OCI-LY3 (cell line): ENCODE results near the gene UNC13C.
A peak's percentile ranks its signal among the peaks of the same experiment; 100 is the strongest.

Experiments
- H2AFZ ChIP-seq: fragments of 200-600, 300-600 bp; shearing (Covaris generic); 2 replicates; pipeline ENCODE4 v1.6.0; 2014; ENCODE audit warnings: antibody characterized with exemption, low read depth, low read length
- H3K27ac ChIP-seq: fragments of 200-600, 300-600 bp; sonication (generic); 2 replicates; pipeline ENCODE4 v1.5.1; 2014; ENCODE audit warnings: mild to moderate bottlenecking, low read length, moderate library complexity, mixed read lengths
- H3K27me3 ChIP-seq: fragments of 200-600, 300-600 bp; sonication (generic); 2 replicates; pipeline ENCODE4 v1.6.1; 2014; ENCODE audit warnings: low read depth, low read length, mixed read lengths
- H3K36me3 ChIP-seq: fragments of 200-600, 300-600 bp; sonication (generic); replicated peaks from 2 replicates; pipeline ENCODE3; 2014; ENCODE audit warnings: low read depth, low read length, mixed read lengths
- H3K4me1 ChIP-seq: fragments of 300-600, 200-600 bp; sonication (generic); 2 replicates; pipeline ENCODE4 v1.6.1; 2014; ENCODE audit warnings: low read length, mixed read lengths
- H3K4me2 ChIP-seq: fragments of 200-600, 300-600 bp; sonication (generic); 2 replicates; pipeline ENCODE4 v1.6.1; 2014; ENCODE audit warnings: low read length, mixed read lengths
- H3K4me3 ChIP-seq: fragments of 300-600, 200-600 bp; sonication (generic); 2 replicates; pipeline ENCODE4 v1.5.1; 2014; ENCODE audit warnings: antibody characterized with exemption, mild to moderate bottlenecking, low read length, moderate library complexity
- H3K79me2 ChIP-seq: fragments of 300-600, 200-600 bp; shearing (Covaris generic); 2 replicates; pipeline ENCODE4 v1.6.1; 2014; ENCODE audit warnings: mild to moderate bottlenecking, low read length, mixed read lengths
- H3K9ac ChIP-seq: fragments of 300-600, 200-600 bp; shearing (Covaris generic); 2 replicates; pipeline ENCODE4 v1.6.0; 2014; ENCODE audit warnings: mild to moderate bottlenecking, low read length, moderate library complexity
- H3K9me3 ChIP-seq: fragments of 200-600, 300-600 bp; shearing (Covaris generic); 2 replicates; pipeline ENCODE4 v1.6.1; 2014; ENCODE audit warnings: low read length, mixed read lengths; ENCODE audit not compliant: insufficient read depth
- H4K20me1 ChIP-seq: fragments of 200-600, 300-600 bp; sonication (generic); 2 replicates; pipeline ENCODE4 v1.6.1; 2016; ENCODE audit warnings: low read length, mixed read lengths; ENCODE audit not compliant: insufficient read depth
- EZH2phosphoT487 ChIP-seq: fragments of 200-600 bp; shearing (Covaris generic); IDR thresholded peaks from 2 replicates; pipeline ENCODE4 v1.6.1; 2018; ENCODE audit warnings: antibody characterized with exemption, mixed run types, low read depth
- TF ChIP-seq, protein P1 (sequence below): fragments of 200-600, 300-600 bp; sonication (generic); IDR thresholded peaks from 2 replicates; pipeline ENCODE4 v1.5.1; 2014; ENCODE audit warnings: antibody characterized with exemption, low read length, low read depth

Gene UNC13C

DNA sequence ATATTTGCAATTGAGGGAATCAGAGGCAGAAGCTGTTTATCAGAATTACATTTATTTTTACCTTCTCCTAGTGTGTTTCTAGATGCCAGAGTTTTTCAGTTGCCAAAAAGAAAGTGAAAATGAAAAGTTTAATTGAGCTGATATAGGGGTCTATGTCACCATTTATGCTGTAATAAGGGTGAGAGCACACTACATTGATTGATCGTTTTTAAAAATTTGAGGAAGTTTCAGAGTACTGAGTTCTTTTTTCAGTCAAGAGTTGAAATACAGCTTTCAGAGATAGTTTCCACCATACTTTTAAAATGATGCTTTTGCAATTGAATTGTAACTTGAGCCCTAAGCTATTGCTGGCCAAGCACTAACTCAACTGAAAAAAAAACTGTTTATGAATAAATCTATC lies 326.9 kb downstream of the UNC13C start:
- H3K36me3 ChIP-seq = no peaks in the 10 kb centered on the region
- H3K9ac ChIP-seq = no peak overlapping the region
- no peak for TF ChIP-seq EZH2phosphoT487
- TF ChIP-seq, protein P1, sequence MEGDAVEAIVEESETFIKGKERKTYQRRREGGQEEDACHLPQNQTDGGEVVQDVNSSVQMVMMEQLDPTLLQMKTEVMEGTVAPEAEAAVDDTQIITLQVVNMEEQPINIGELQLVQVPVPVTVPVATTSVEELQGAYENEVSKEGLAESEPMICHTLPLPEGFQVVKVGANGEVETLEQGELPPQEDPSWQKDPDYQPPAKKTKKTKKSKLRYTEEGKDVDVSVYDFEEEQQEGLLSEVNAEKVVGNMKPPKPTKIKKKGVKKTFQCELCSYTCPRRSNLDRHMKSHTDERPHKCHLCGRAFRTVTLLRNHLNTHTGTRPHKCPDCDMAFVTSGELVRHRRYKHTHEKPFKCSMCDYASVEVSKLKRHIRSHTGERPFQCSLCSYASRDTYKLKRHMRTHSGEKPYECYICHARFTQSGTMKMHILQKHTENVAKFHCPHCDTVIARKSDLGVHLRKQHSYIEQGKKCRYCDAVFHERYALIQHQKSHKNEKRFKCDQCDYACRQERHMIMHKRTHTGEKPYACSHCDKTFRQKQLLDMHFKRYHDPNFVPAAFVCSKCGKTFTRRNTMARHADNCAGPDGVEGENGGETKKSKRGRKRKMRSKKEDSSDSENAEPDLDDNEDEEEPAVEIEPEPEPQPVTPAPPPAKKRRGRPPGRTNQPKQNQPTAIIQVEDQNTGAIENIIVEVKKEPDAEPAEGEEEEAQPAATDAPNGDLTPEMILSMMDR = no peak
- peaks cover 47% of the 10 kb centered on the region for H3K4me1 ChIP-seq
- H3K4me2 ChIP-seq = peak overlapping the region; percentile 40
- H3K79me2 ChIP-seq = no peaks in the 10 kb centered on the region
- peaks cover 7% of the 10 kb centered on the region; the same call in 1 of the 2 replicates for H3K9me3 ChIP-seq
- no peaks in the 10 kb centered on the region for H4K20me1 ChIP-seq
- peak overlapping the region; percentile 70; the same call in 1 of the 2 replicates for H2AFZ ChIP-seq
- H3K27me3 ChIP-seq = no peaks in the 10 kb centered on the region
- peak overlapping the region; percentile 5; the same call in 1 of the 2 replicates for H3K27ac ChIP-seq
- no peak overlapping the region for H3K4me3 ChIP-seq

DNA sequence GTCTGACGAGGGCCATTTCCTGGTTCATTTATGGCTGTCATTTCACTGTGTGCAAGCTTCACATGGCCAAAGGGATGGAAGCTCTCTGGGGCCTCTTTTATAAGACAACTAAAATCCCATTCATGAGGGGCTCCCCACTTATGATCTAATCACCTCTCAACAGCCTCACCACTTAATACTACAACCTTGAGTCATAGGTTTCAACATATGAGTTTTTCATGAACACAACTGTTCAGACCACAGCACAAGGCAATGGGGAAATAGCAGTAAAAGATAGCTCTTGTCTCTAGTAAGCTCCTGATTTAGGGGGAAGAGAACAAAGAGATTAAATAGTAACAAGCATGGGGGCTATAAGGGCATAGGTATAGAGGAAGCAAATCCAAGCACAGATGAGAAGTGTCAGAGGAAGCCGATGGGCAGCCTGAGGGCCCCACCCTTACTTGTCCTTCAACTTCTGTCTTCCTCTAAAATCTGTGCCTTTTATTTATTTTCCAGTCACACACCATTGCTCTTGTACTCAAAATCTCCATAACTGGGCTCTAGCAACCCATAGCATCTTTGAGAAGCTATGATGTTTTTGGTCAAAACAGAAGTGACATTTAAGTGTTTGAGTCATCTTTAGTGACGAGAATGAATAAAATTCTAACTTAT lies 329.1 kb downstream of the UNC13C start:
- no peaks in the 10 kb centered on the region for H4K20me1 ChIP-seq
- peaks cover 7% of the 10 kb centered on the region; the same call in 1 of the 2 replicates for H3K9me3 ChIP-seq
- no peaks in the 10 kb centered on the region for H3K79me2 ChIP-seq
- H3K4me1 ChIP-seq = peaks cover 38% of the 10 kb centered on the region
- H3K4me2 ChIP-seq = peak overlapping the region; percentile 44
- H3K36me3 ChIP-seq = no peaks in the 10 kb centered on the region
- H3K9ac ChIP-seq = peak overlapping the region; percentile 4
- H3K27me3 ChIP-seq = no peaks in the 10 kb centered on the region
- peak overlapping the region; percentile 4; the same call in 1 of the 2 replicates for H2AFZ ChIP-seq
- H3K4me3 ChIP-seq = peak overlapping the region; percentile 7; the same call in 1 of the 2 replicates
- no peak for TF ChIP-seq EZH2phosphoT487
- TF ChIP-seq, protein P1 = no peak
- H3K27ac ChIP-seq = peak overlapping the region; percentile 74

DNA sequence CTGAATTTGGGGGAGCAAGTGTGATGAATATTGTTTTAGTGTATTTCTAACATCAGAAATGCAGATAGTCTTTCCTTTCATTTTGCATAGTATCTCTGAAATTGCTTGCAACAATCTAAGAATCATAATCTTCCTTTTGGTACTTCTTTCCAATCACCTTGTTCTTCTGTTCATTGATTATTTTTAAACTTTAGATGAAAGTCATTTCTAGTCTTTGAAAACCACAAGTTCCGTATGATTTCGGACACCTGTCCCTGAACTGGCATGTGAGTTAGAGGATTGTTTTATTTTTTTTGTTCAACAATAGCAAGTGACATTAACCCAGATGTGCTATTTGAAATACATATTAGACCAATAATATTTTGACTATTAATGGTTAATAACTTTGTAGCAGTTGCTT lies 329.7 kb downstream of the UNC13C start:
- no peaks in the 10 kb centered on the region for H3K27me3 ChIP-seq
- H4K20me1 ChIP-seq = no peaks in the 10 kb centered on the region
- H3K9me3 ChIP-seq = peaks cover 7% of the 10 kb centered on the region; the same call in 1 of the 2 replicates
- TF ChIP-seq, protein P1 = no peak
- TF ChIP-seq EZH2phosphoT487 = no peak
- peak overlapping the region; percentile 4; the same call in 1 of the 2 replicates for H2AFZ ChIP-seq
- H3K4me1 ChIP-seq = peaks cover 38% of the 10 kb centered on the region
- no peaks in the 10 kb centered on the region for H3K79me2 ChIP-seq
- H3K36me3 ChIP-seq = no peaks in the 10 kb centered on the region
- peak overlapping the region; percentile 7; the same call in 1 of the 2 replicates for H3K4me3 ChIP-seq
- H3K9ac ChIP-seq = peak overlapping the region; percentile 4; the same call in 1 of the 2 replicates
- peak overlapping the region; percentile 44 for H3K4me2 ChIP-seq
- H3K27ac ChIP-seq = peak overlapping the region; percentile 74

DNA sequence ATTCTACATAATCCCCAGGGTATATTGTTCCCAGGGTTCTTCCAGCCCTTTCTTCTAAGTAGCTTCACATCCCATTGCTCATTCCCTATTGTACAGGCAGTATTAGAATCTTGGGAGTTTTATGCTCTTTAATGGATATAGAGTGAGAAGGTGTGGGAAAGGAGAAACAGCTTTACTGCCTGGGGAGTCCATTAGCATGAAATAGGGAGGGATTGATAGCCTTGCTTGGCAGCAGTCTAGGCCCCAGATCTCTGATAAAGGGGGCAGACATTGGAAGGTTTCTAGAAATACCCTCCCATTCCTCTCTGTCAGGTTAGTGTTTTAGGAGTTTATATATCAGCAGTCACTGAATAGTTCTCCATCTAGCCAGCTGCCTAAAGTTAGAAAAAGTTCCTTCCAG lies 334.3 kb downstream of the UNC13C start:
- Histone ChIP-seq H3K27me3 (no peaks in the 10 kb centered on the region), H3K79me2 (no peaks in the 10 kb centered on the region), H3K4me3 (no peak overlapping the region), H3K27ac (no peak overlapping the region), H3K4me1 (peaks cover 12% of the 10 kb centered on the region), H4K20me1 (no peaks in the 10 kb centered on the region), H3K4me2 (no peak overlapping the region), H3K9ac (no peak overlapping the region), H3K9me3 (peaks cover 7% of the 10 kb centered on the region), H3K36me3 (no peaks in the 10 kb centered on the region), H2AFZ (no peak overlapping the region)
- no peak for TF ChIP-seq EZH2phosphoT487
- TF ChIP-seq, protein P1 = no peak
